LNCAP (cell line): Measurements from ENCODE around the gene PRICKLE1.

Source experiments
- CTCF ChIP-seq: fragments of 450-650 bp; IDR thresholded peaks from 2 replicates; pipeline ENCODE4 v1.5.1; 2017; ENCODE audit warnings: mild to moderate bottlenecking

The PRICKLE1 gene

DNA sequence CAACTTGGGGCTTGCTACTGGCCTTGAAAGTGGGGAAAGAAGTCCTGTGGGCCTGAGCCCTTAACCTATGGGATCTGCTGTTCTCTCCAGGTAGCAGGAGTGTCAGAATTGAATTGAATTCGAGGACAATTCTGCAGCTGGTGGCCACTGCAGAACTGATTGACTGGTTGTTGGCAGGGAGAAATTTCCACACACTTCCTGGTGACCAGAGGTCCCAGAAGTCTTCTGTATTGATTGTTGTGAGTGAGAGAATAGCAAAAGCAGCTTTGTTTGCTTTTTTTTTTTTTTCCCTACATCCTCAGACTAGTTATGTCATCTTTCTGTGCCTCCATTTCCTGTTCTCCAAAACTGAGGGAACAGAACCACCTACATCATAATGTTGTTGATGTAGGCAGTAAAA is 64.1 kb downstream of the PRICKLE1 start:
- TF ChIP-seq CTCF, result no peak

GRCh38 chr12:42524716-42525115 is 64.8 kb downstream of the PRICKLE1 start:
- TF ChIP-seq CTCF, result no peak

DNA sequence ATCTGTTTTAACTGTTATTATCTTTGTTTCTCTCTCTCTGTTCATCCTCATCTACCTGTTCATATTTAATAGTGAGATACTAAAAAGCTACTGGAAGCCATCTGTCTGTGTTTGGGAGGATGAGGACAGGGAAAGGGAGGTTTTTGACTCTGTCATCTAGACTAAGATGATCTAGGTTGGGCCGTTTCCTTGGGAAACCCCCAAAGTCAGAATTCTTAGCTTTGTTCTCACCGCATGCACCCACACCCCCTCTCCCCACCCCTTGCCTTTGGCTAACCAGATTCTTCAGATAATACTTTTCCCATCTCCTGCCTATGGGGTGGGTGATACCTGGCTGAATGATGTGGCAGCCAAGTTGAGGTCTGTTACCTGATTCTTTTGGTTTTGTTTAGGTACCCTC is 73.0 kb downstream of the PRICKLE1 start:
- no peak for TF ChIP-seq CTCF

DNA sequence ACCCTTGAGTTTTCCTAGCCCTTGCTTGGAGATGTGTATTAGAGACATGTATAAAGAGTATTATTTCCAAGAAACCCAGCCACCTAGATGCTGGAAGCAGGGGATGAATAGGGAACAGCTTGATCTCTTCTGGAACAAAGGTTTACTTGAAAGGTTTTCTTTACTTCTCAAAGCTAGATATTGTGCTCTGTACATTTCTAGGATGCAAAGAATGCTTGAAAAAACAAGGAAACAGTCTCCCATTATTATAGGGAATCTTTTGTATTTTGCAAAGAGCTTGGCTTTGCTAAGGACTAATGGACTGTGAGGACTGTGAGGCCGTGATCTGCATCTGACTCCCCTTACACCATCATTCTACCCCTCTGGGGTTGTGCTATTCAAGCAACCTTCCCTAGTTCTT is 77.9 kb downstream of the PRICKLE1 start:
- no peak for TF ChIP-seq CTCF

DNA sequence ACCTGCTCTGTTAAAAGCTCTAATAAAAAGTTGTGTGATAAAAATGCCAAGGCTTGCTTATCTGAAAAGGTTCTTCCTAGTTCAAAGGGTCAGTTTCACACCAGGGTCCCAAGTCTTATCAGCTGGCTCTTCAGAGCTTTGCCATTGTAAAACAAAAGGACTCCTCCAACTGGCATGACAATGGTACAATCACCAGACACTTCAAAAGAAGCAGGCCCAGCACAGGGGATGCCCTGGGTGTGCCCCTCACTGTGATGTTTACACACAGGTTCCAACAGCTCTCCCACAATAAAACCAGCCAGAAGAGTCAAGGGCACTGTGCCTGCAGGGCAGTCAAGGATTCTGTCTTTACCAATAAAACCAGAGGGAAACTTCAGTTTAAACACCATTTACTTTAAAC is 78.7 kb downstream of the PRICKLE1 start:
- TF ChIP-seq CTCF, result no peak

- TF ChIP-seq CTCF, result no peak
Measured at GRCh38 chr12:42508913-42509460, 80.6 kb downstream of the PRICKLE1 start.

- TF ChIP-seq CTCF, result no peak
Measured at GRCh38 chr12:42507565-42507964, 82.0 kb downstream of the PRICKLE1 start.

- no peak for TF ChIP-seq CTCF
Measured at GRCh38 chr12:42507081-42507480, 82.5 kb downstream of the PRICKLE1 start.
